ENCODE measurements around the gene PHLPP1. TPM values are rescaled to one million over a fixed set of nuclear protein-coding genes. Genes with fewer than 3 reads are reported as not detected.

Gene PHLPP1
- total RNA-seq, 2 donors from 2014 or later: 8.1 to 11.6 TPM

DNA sequence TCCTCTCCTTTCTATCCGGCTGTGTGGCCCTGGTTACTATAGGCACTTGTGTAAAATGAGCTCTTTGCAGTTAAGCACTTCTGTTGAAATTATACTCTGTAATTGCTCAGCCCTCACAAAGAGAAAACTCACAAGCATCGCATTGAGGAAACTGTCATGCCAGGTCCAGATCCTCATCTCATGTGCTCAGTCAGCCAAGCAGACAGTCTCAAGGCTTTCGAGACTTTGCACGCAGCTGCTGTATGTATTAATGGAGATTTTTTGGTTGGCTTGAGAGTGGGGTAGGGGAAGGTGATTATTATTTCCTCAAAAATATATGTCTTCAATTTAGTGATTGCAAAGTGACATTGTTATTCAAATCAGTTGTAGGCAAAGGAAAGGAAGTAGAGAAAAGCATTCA, 33.0 kb upstream of the PHLPP1 start:
- Histone ChIP-seq H3K4me3 (no peak overlapping the region), H3K9me3 (no peaks in the 10 kb centered on the region), H3K36me3 (no peaks in the 10 kb centered on the region), H3K27ac (no peak overlapping the region), H3K4me1 (ENCODE audit: control insufficient read depth in 1 of 2, low read depth in 2 of 2) (no peaks in the 10 kb centered on the region), H3K27me3 (replicated peaks; ENCODE audit: insufficient read depth) (no peaks in the 10 kb centered on the region)
- ATAC-seq (ENCODE audit: insufficient number of reproducible peaks, low FRiP score, low read depth): no peak
- no peak for DNase-seq (ENCODE audit: low spot score)
- no peak for TF ChIP-seq CTCF (IDR thresholded peaks at IDR 0.05)

GRCh38 chr18:62683935-62684334, 31.4 kb upstream of the PHLPP1 start:
- Histone ChIP-seq H3K36me3 (no peaks in the 10 kb centered on the region), H3K27me3 (replicated peaks; ENCODE audit: insufficient read depth) (no peaks in the 10 kb centered on the region), H3K4me3 (no peak overlapping the region), H3K27ac (no peak overlapping the region), H3K4me1 (ENCODE audit: control insufficient read depth in 1 of 2, low read depth in 2 of 2) (no peaks in the 10 kb centered on the region), H3K9me3 (peaks cover 6% of the 10 kb centered on the region)
- no peak for DNase-seq (ENCODE audit: low spot score)
- no peak for ATAC-seq (ENCODE audit: insufficient number of reproducible peaks, low FRiP score, low read depth)
- no peak for TF ChIP-seq CTCF (IDR thresholded peaks at IDR 0.05)

DNA sequence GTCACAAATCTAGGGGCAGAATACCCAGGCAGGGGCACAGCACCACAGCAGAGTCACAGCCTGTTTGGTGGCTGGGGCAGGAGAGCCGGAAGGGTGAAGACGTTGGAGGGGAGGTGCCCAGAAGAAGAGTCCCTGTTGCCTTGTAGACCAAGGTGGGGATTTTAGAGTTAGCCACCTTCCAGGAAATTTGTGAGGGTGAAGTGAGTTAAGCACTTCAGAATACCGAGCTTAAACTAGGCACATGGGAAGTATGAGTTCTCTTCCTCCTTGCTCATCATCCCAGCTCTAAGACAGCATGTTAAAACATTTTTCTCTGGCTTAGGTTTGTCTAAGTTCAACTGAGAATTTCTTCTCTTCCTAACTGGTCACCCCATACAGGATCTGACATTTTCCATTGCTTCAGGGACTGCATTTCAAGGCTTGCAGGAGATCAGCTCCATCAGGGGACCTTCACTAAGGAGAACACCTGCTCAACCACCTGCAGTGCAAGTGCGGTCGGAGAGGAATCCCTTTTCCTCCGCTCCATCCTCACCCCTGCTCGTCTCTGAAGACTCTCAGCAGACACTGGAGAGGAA, 26.5 kb upstream of the PHLPP1 start:
- ATAC-seq (ENCODE audit: insufficient number of reproducible peaks, low FRiP score, low read depth) (no peak), DNase-seq (ENCODE audit: low spot score) (no peak)
- Histone ChIP-seq H3K4me1 (ENCODE audit: control insufficient read depth in 1 of 2, low read depth in 2 of 2) (no peaks in the 10 kb centered on the region), H3K36me3 (no peaks in the 10 kb centered on the region), H3K27me3 (replicated peaks; ENCODE audit: insufficient read depth) (no peaks in the 10 kb centered on the region), H3K27ac (no peak overlapping the region), H3K9me3 (peaks cover 10% of the 10 kb centered on the region), H3K4me3 (no peak overlapping the region)
- no peak for TF ChIP-seq CTCF (IDR thresholded peaks at IDR 0.05)

- no peaks in the 10 kb centered on the region for H3K27me3 ChIP-seq (replicated peaks; ENCODE audit: insufficient read depth)
- DNase-seq (ENCODE audit: low spot score) (no peak), ATAC-seq (ENCODE audit: insufficient number of reproducible peaks, low FRiP score, low read depth) (no peak)
- no peak overlapping the region for H3K4me3 ChIP-seq
- H3K27ac ChIP-seq: no peak overlapping the region
- no peak for TF ChIP-seq CTCF (IDR thresholded peaks at IDR 0.05)
- H3K4me1 ChIP-seq (ENCODE audit: control insufficient read depth in 1 of 2, low read depth in 2 of 2): no peaks in the 10 kb centered on the region
- H3K36me3 ChIP-seq: no peaks in the 10 kb centered on the region
- peaks cover 10% of the 10 kb centered on the region for H3K9me3 ChIP-seq
Observed at GRCh38 chr18:62690236-62690815, 25.0 kb upstream of the PHLPP1 start.

- no peak for TF ChIP-seq CTCF (IDR thresholded peaks at IDR 0.05)
- ATAC-seq (ENCODE audit: insufficient number of reproducible peaks, low FRiP score, low read depth): no peak
Observed at GRCh38 chr18:62693659-62694058, 21.7 kb upstream of the PHLPP1 start.

More at GRCh38 chr18:62693659-62694058, 21.7 kb upstream of the PHLPP1 start:
- H3K36me3 ChIP-seq: no peaks in the 10 kb centered on the region
- H3K27me3 ChIP-seq (replicated peaks; ENCODE audit: insufficient read depth): no peaks in the 10 kb centered on the region
- no peaks in the 10 kb centered on the region for H3K4me1 ChIP-seq (ENCODE audit: control insufficient read depth in 1 of 2, low read depth in 2 of 2)
- no peak for DNase-seq (ENCODE audit: low spot score)
- no peak overlapping the region for H3K27ac ChIP-seq
- H3K9me3 ChIP-seq: peaks cover 5% of the 10 kb centered on the region
- H3K4me3 ChIP-seq: no peak overlapping the region

Measured in thoracic aorta (tissue), 2 donors.